Head of caudate nucleus (tissue), 42 donors: ENCODE results near the gene GCK.
"Not testable (repeated sequence)": the region's sequence is repeated elsewhere in the genome, so short reads cannot be mapped to it uniquely, and the experiment has no call there.

Experiments
- DNase-seq, 42 donors: peaks; one replicate each; pipeline versions ENCODE4 v3.0.0 to v3.0.0-alpha.2; 2020 to 2021; ENCODE audit warnings: mixed read lengths in 7 of 42
- intact Hi-C: fragments of 100-400 bp; cut with DNase I; formaldehyde crosslinking; loops from one replicate; pipeline ENCODE4 v1.15.0; 2022

The GCK gene

GRCh38 chr7:44171901-44172300, 17.3 kb downstream of the GCK start:
- intact Hi-C loops: not testable (repeated sequence)
- peak in 1 of 42 donors; percentile 4 for DNase-seq

- intact Hi-C loops: no loop called here
- no peak for DNase-seq
These were observed 21.3 kb downstream of the GCK start for GRCh38 chr7:44167920-44168319.

- no peak for DNase-seq
- intact Hi-C loops: no loop called here
These were observed 25.6 kb downstream of the GCK start for GRCh38 chr7:44163591-44163990.

- intact Hi-C loops: no loop called here
- peak in 1 of 42 donors; percentile 8 for DNase-seq
These were observed 26.3 kb downstream of the GCK start for GRCh38 chr7:44162785-44163395.

- DNase-seq: peak in 2 of 42 donors; percentile 3 to 5
- intact Hi-C loops: no loop called here
These were observed 27.1 kb downstream of the GCK start for GRCh38 chr7:44162179-44162578.

GRCh38 chr7:44161371-44161770, 27.9 kb downstream of the GCK start:
- DNase-seq: peak in 1 of 42 donors; percentile 12
- intact Hi-C loops: no loop called here

GRCh38 chr7:44159824-44160630, 29.2 kb downstream of the GCK start:
- peak in 1 of 42 donors; percentile 23 for DNase-seq
- intact Hi-C loops: no loop called here

GRCh38 chr7:44158873-44159631, 30.2 kb downstream of the GCK start:
- peak in 20 of 42 donors; percentile 13 to 59 (median 38) for DNase-seq
- intact Hi-C loops: no loop called here

- intact Hi-C loops: no loop called here
These were observed 31.0 kb downstream of the GCK start for GRCh38 chr7:44158096-44158872.

GRCh38 chr7:44157116-44158080, 31.8 kb downstream of the GCK start:
- intact Hi-C loops: no loop called here
- DNase-seq: peak in 2 of 42 donors; percentile 13 to 23

More at GRCh38 chr7:44158096-44158872, 31.0 kb downstream of the GCK start:
- peak in 2 of 42 donors; percentile 11 to 18 for DNase-seq

- DNase-seq: peak in 2 of 42 donors; percentile 23 to 25
- intact Hi-C loops: no loop called here
These were observed 32.7 kb downstream of the GCK start for GRCh38 chr7:44156453-44157010.

GRCh38 chr7:44155191-44156185, 33.8 kb downstream of the GCK start:
- intact Hi-C loops: no loop called here
- DNase-seq: peak in 5 of 42 donors; percentile 3 to 23 (median 16)

- peak in 1 of 42 donors; percentile 20 for DNase-seq
- intact Hi-C loops: no loop called here
These were observed 34.5 kb downstream of the GCK start for GRCh38 chr7:44154703-44155102.

- intact Hi-C loops: no loop called here
- DNase-seq: peak in 5 of 42 donors; percentile 2 to 17 (median 13)
These were observed 35.3 kb downstream of the GCK start for GRCh38 chr7:44153948-44154335.

GRCh38 chr7:44152971-44153947, 36.0 kb downstream of the GCK start:
- intact Hi-C loops: no loop called here
- DNase-seq: peak in 4 of 42 donors; percentile 8 to 27 (median 16)
